Measurements from ENCODE around the gene TAS2R16.
"Not testable (repeated sequence)": the region's sequence is repeated elsewhere in the genome, so short reads cannot be mapped to it uniquely, and the experiment has no call there.

GRCh38 chr7:122953678-122954077, 41.8 kb downstream of the TAS2R16 start:
- TF ChIP-seq CTCF (conservative IDR thresholded peaks at IDR 0.05; ENCODE audit: low read length); EZH2phosphoT487 (IDR thresholded peaks at IDR 0.05; ENCODE audit: borderline replicate concordance): not testable (repeated sequence)
